SK-N-SH (cell line): Measurements from ENCODE around the gene BAG1. TPM values are rescaled to one million over a fixed set of nuclear protein-coding genes. Genes with fewer than 3 reads are reported as not detected.

Experiments
- CTCF ChIA-PET: fragments of 300-600, 350-600 bp; formaldehyde crosslinking; extraction: SDS; loops from one replicate; lab custom pipeline; 2021; lab: Yijun Ruan, JAX
- POLR2A ChIA-PET: fragments of 350-600 bp; sonication (Branson Sonifier 250); formaldehyde crosslinking; extraction: SDS; loops from one replicate; lab custom pipeline; 2020; ENCODE audit warnings: antibody characterized with exemption, inconsistent platforms; lab: Yijun Ruan, JAX
- DNase-seq: peaks from one replicate; pipeline ENCODE4 v3.0.0; 2012
- H2AFZ ChIP-seq: fragments of 200-600 bp; sonication (generic); 2 replicates; pipeline ENCODE4 v1.8.1; 2016; ENCODE audit warnings: antibody characterized with exemption, mild to moderate bottlenecking, low read depth
- H3F3A ChIP-seq: fragments of 200-600 bp; sonication (generic); replicated peaks from 2 replicates; pipeline ENCODE3; 2016; ENCODE audit warnings: antibody characterized with exemption, mild to moderate bottlenecking; ENCODE audit not compliant: insufficient read depth
- H3K27ac ChIP-seq, 2 experiments: fragments of 200-500 bp in 1 of 2; fragments of 200-600 bp in 1 of 2; sonication (Bioruptor generic) in 1 of 2; sonication (generic), shearing (Covaris generic) in 1 of 2; 2 replicates each; pipeline versions ENCODE4 v1.5.1 to v1.6.1; 2014 to 2016; ENCODE audit warnings: low read depth in 2 of 2, inconsistent platforms in 1 of 2, low read length in 1 of 2, mild to moderate bottlenecking in 1 of 2, mixed read lengths in 1 of 2
- H3K27me3 ChIP-seq: fragments of 200-600 bp; sonication (generic), shearing (Covaris generic); 2 replicates; pipeline ENCODE4 v1.6.1; 2016; ENCODE audit warnings: mixed run types; ENCODE audit not compliant: insufficient read depth
- H3K36me3 ChIP-seq, 2 experiments: fragments of 200-500 bp in 1 of 2; fragments of 200-600 bp in 1 of 2; sonication (Bioruptor generic) in 1 of 2; sonication (generic) in 1 of 2; replicated peaks in 1 of 2; 2 replicates each; pipeline versions ENCODE3 to v1.5.1; 2014 to 2016; ENCODE audit warnings: low read length in 1 of 2, mild to moderate bottlenecking in 1 of 2; ENCODE audit not compliant: insufficient read depth in 2 of 2, control insufficient read depth in 1 of 2
- H3K4me1 ChIP-seq, 2 experiments: fragments of 200-500 bp in 1 of 2; fragments of 200-600 bp in 1 of 2; sonication (Bioruptor generic) in 1 of 2; sonication (generic), shearing (Covaris generic) in 1 of 2; 2 replicates each; pipeline versions ENCODE4 v1.5.1 to v1.6.1; 2014 to 2016; ENCODE audit warnings: low read depth in 1 of 2, low read length in 1 of 2, mixed run types in 1 of 2; ENCODE audit not compliant: insufficient read depth in 2 of 2, control insufficient read depth in 1 of 2
- H3K4me2 ChIP-seq: fragments of 200-600 bp; sonication (generic), shearing (Covaris generic); 2 replicates; pipeline ENCODE4 v1.6.1; 2017; ENCODE audit warnings: mixed run types
- H3K4me3 ChIP-seq, 2 experiments: fragments of 200-500 bp in 1 of 2; fragments of 200-600 bp in 1 of 2; sonication (Bioruptor generic) in 1 of 2; sonication (generic), shearing (Covaris generic) in 1 of 2; 2 replicates each; pipeline versions ENCODE4 v1.5.1 to v1.8.1; 2014 to 2016; ENCODE audit warnings: low read depth in 2 of 2, inconsistent platforms in 1 of 2, low read length in 1 of 2, mild to moderate bottlenecking in 1 of 2, mixed read lengths in 1 of 2, moderate library complexity in 1 of 2
- H3K79me2 ChIP-seq: fragments of 200-600 bp; sonication (generic); 2 replicates; pipeline ENCODE4 v1.8.1; 2017; ENCODE audit warnings: mild to moderate bottlenecking; ENCODE audit not compliant: insufficient read depth
- H3K9ac ChIP-seq: fragments of 200-600 bp; sonication (generic); 2 replicates; pipeline ENCODE4 v1.6.1; 2017; ENCODE audit warnings: mixed run types
- H3K9me2 ChIP-seq: fragments of 200-600 bp; sonication (generic); 2 replicates; pipeline ENCODE4 v1.6.1; 2017; ENCODE audit warnings: mixed run types
- H3K9me3 ChIP-seq: fragments of 200-600 bp; sonication (generic); 2 replicates; pipeline ENCODE4 v1.6.1; 2017; ENCODE audit warnings: mixed run types, mild to moderate bottlenecking, moderate library complexity
- H4K20me1 ChIP-seq: fragments of 200-600 bp; sonication (generic); 2 replicates; pipeline ENCODE4 v1.6.1; 2017; ENCODE audit warnings: mild to moderate bottlenecking, mixed run types; ENCODE audit not compliant: insufficient read depth
- ELF1 ChIP-seq: IDR thresholded peaks from 2 replicates; pipeline ENCODE4 v1.4.0; 2012
- FOSL2 ChIP-seq: IDR thresholded peaks from 2 replicates; pipeline ENCODE4 v1.4.0; 2012; ENCODE audit warnings: low read depth, mild to moderate bottlenecking, moderate library complexity, borderline replicate concordance
- GABPA ChIP-seq: IDR thresholded peaks from 2 replicates; pipeline ENCODE4 v1.4.0; 2012; ENCODE audit warnings: low read depth, mild to moderate bottlenecking
- GATA2 ChIP-seq: sonication (generic); formaldehyde crosslinking; IDR thresholded peaks from 2 replicates; pipeline ENCODE4 v1.5.0; 2020; ENCODE audit warnings: mild to moderate bottlenecking, missing genetic modification reagents
- IRF3 ChIP-seq: fragments of 150-350 bp; IDR thresholded peaks from 2 replicates; pipeline ENCODE4 v1.6.1; 2016; ENCODE audit warnings: mild to moderate bottlenecking, low read depth, low read length
- JUND ChIP-seq: IDR thresholded peaks from 2 replicates; pipeline ENCODE4 v1.4.0; 2012
- MAX ChIP-seq: IDR thresholded peaks from 2 replicates; pipeline ENCODE4 v1.4.0; 2012; ENCODE audit warnings: low read depth
- MEF2A ChIP-seq: IDR thresholded peaks from 2 replicates; pipeline ENCODE4 v1.4.0; 2012; ENCODE audit warnings: low read depth, borderline replicate concordance
- MXI1 ChIP-seq: IDR thresholded peaks from 2 replicates; pipeline ENCODE4 v1.6.1; 2012; ENCODE audit warnings: mild to moderate bottlenecking, low read depth, low read length, improper control_type of control experiment
- PBX3 ChIP-seq: IDR thresholded peaks from 2 replicates; pipeline ENCODE4; 2012
- RAD21 ChIP-seq: IDR thresholded peaks from 2 replicates; pipeline ENCODE4 v1.6.1; 2012; ENCODE audit warnings: mild to moderate bottlenecking, low read length
- SMC3 ChIP-seq: IDR thresholded peaks from 2 replicates; pipeline ENCODE4 v1.6.1; 2012; ENCODE audit warnings: low read depth, low read length, improper control_type of control experiment
- TCF12 ChIP-seq: IDR thresholded peaks from 2 replicates; pipeline ENCODE4 v1.4.0; 2012
- TEAD4 ChIP-seq: IDR thresholded peaks from 2 replicates; pipeline ENCODE4 v1.4.0; 2012; ENCODE audit warnings: mild to moderate bottlenecking, borderline replicate concordance; ENCODE audit not compliant: insufficient read depth
- USF2 ChIP-seq: fragments of 150-350 bp; IDR thresholded peaks from 2 replicates; pipeline ENCODE4 v1.6.1; 2017; ENCODE audit warnings: antibody characterized with exemption, low read length, low read depth, borderline replicate concordance
- ZBTB33 ChIP-seq: IDR thresholded peaks from 2 replicates; pipeline ENCODE4 v1.4.0; 2012; ENCODE audit warnings: low read depth, borderline replicate concordance
- WGBS: methylation state at CpG from one replicate; pipeline ENCODE4 v1.1.6; 2017; ENCODE audit warnings: low lambda C conversion rate; 5-methylcytosine and 5-hydroxymethylcytosine counted together
- polyA plus RNA-seq, 3 experiments: library from polyadenylated mRNA; depleted of rRNA; stranded (reverse); fragments of >200 nt; gene quantifications; 2 replicates each; pipeline ENCODE4 v1.2.3, GENCODE V29; 2012

The BAG1 gene
- polyA plus RNA-seq, 1 of the 3 experiments (the other 2 are of a cell fraction) = 49.9 TPM

GRCh38 chr9:33231623-33231942 is 32.9 kb downstream of the BAG1 start:
- no peaks in the 10 kb centered on the region for H3K9me2 ChIP-seq
- ChIA-PET CTCF (interaction anchor here (1.1 to 1.4 kb wide), 2 partner anchors 56 to 143 kb away, joined by 3 read pairs; no protein-coding TSS in a partner anchor), POLR2A (no interaction called here)
- DNase-seq = no peak
- H3K27ac ChIP-seq = no peak overlapping the region
- H3K79me2 ChIP-seq = no peaks in the 10 kb centered on the region
- no peaks in the 10 kb centered on the region for H3K36me3 ChIP-seq
- WGBS = 78% methylated on average over 2 of the region's 2 CpGs
- TF ChIP-seq SMC3 (no peak), ZBTB33 (no peak), MAX (no peak), TEAD4 (no peak), USF2 (no peak), FOSL2 (no peak), RAD21 (no peak), MXI1 (no peak), MEF2A (no peak), JUND (no peak), PBX3 (no peak), TCF12 (no peak), ELF1 (no peak), IRF3 (no peak), GABPA (no peak), GATA2 (CRISPR knock-in tag) (no peak)
- H2AFZ ChIP-seq = no peak overlapping the region
- H3K4me3 ChIP-seq = no peak overlapping the region
- H3K9me3 ChIP-seq = no peaks in the 10 kb centered on the region
- H3K9ac ChIP-seq = no peak overlapping the region
- no peaks in the 10 kb centered on the region for H3F3A ChIP-seq
- H3K4me2 ChIP-seq = no peak overlapping the region
- H4K20me1 ChIP-seq = no peaks in the 10 kb centered on the region
- no peaks in the 10 kb centered on the region for H3K27me3 ChIP-seq
- peaks cover 4% of the 10 kb centered on the region in 2 experiments; a peak in 2 of 4 replicates for H3K4me1 ChIP-seq
